Thyroid gland (tissue), 4 donors: Measurements from ENCODE around the gene TUBAL3. TPM values are rescaled to one million over a fixed set of nuclear protein-coding genes. Genes with fewer than 3 reads are reported as not detected.

ENCODE experiments used
- DNase-seq, 2 donors: peaks; one replicate each; pipeline ENCODE4 v3.0.0-alpha.2; 2019
- H3K27ac ChIP-seq, 3 donors: fragments of 200-600 bp; sonication (generic); 1 replicate in 2 of 3; 2 replicates in 1 of 3; pipeline ENCODE4 v1.5.1; 2016 to 2019; ENCODE audit warnings: mild to moderate bottlenecking in 1 of 3, moderate library complexity in 1 of 3
- H3K27me3 ChIP-seq: fragments of 200-600 bp; sonication (generic); one replicate; pipeline ENCODE4 v1.5.1; 2019
- H3K36me3 ChIP-seq, 2 donors: fragments of 200-600 bp; sonication (generic); one replicate each; pipeline ENCODE4 v1.5.1; 2016 to 2019
- H3K4me1 ChIP-seq, 2 donors: fragments of 200-600 bp; sonication (generic); one replicate each; pipeline ENCODE4 v1.5.1; 2017 to 2019
- H3K4me3 ChIP-seq, 3 donors: fragments of 200-600 bp; sonication (generic); replicated peaks in 1 of 3; 1 replicate in 2 of 3; 2 replicates in 1 of 3; pipeline ENCODE4 v1.5.1; 2016; ENCODE audit warnings: mild to moderate bottlenecking in 1 of 3
- H3K9me3 ChIP-seq: fragments of 200-600 bp; sonication (generic); one replicate; pipeline ENCODE4 v1.5.1; 2017
- CTCF ChIP-seq, 6 experiments: fragments of 200-600 bp in 3 of 6; fragments of 450-650 bp in 3 of 6; sonication (generic) in 3 of 6; IDR thresholded peaks; one replicate each; pipeline ENCODE4 v1.5.1; 2016 to 2019; ENCODE audit warnings: antibody characterized with exemption in 6 of 6, mild to moderate bottlenecking in 2 of 6, inconsistent platforms in 1 of 6, moderate library complexity in 1 of 6
- POLR2A ChIP-seq, 2 donors: fragments of 450-650 bp; IDR thresholded peaks; one replicate each; pipeline ENCODE4 v1.6.1; 2017; ENCODE audit warnings: antibody characterized with exemption in 2 of 2, mild to moderate bottlenecking in 2 of 2, moderate library complexity in 1 of 2
- WGBS, 2 donors: methylation state at CpG; one replicate each; pipeline ENCODE4 v1.1.5; 2017; 5-methylcytosine and 5-hydroxymethylcytosine counted together
- intact Hi-C: fragments of 100-400 bp; cut with DNase I; formaldehyde crosslinking; loops from one replicate; pipeline ENCODE4 v1.15.1; 2023
- total RNA-seq, 4 donors: library from RNA; depleted of rRNA; stranded (reverse); fragments of >200 nt; gene quantifications; one replicate each; pipeline ENCODE4 v1.2.3, GENCODE V29; 2016

Gene TUBAL3
- total RNA-seq, 4 donors from 2014 or later: 0.33 to 1.1 TPM; not detected in 2

GRCh38 chr10:5346881-5347280 is 57.7 kb downstream of the TUBAL3 start:
- WGBS, 2 donors: 28 to 45% methylated on average over 4 of the region's 4 CpGs
- H3K4me1 ChIP-seq: no peaks in the 10 kb centered on the region
- TF ChIP-seq CTCF (IDR thresholded peaks at IDR 0.05) (peak in 1 of 6 experiments; percentile 17), POLR2A (IDR thresholded peaks at IDR 0.05) (no peak)
- H3K27me3 ChIP-seq: no peaks in the 10 kb centered on the region
- H3K36me3 ChIP-seq: no peaks in the 10 kb centered on the region
- no peak overlapping the region for H3K4me3 ChIP-seq
- DNase-seq: peak; percentile 80 to 82
- no peak overlapping the region for H3K27ac ChIP-seq
- no peaks in the 10 kb centered on the region for H3K9me3 ChIP-seq
- intact Hi-C loops: no loop called here

- Histone ChIP-seq H3K9me3 (no peaks in the 10 kb centered on the region), H3K4me3 (no peak overlapping the region), H3K27ac (no peak overlapping the region), H3K36me3 (no peaks in the 10 kb centered on the region), H3K27me3 (no peaks in the 10 kb centered on the region), H3K4me1 (no peaks in the 10 kb centered on the region)
- intact Hi-C loops: no loop called here
- TF ChIP-seq CTCF (IDR thresholded peaks at IDR 0.05): no peak
- TF ChIP-seq POLR2A (IDR thresholded peaks at IDR 0.05): no peak
- no peak for DNase-seq
These were observed 59.9 kb downstream of the TUBAL3 start for GRCh38 chr10:5344746-5345145.

- intact Hi-C loops: no loop called here
- WGBS, 2 donors: 85 to 93% methylated on average over 4 of the region's 4 CpGs
- H3K4me3 ChIP-seq: no peak overlapping the region
These were observed 60.6 kb downstream of the TUBAL3 start for GRCh38 chr10:5343979-5344378.

GRCh38 chr10:5343561-5343960 is 61.1 kb downstream of the TUBAL3 start:
- 83 to 84% methylated on average over 4 of the region's 4 CpGs for WGBS, 2 donors
- no peak for TF ChIP-seq POLR2A (IDR thresholded peaks at IDR 0.05)
- TF ChIP-seq CTCF (IDR thresholded peaks at IDR 0.05): peak in 1 of 6 experiments; percentile 6
- H3K27ac ChIP-seq: no peak overlapping the region
- H3K9me3 ChIP-seq: no peaks in the 10 kb centered on the region
- no peak overlapping the region for H3K4me3 ChIP-seq
- intact Hi-C loops: no loop called here
- no peaks in the 10 kb centered on the region for H3K4me1 ChIP-seq
- no peaks in the 10 kb centered on the region for H3K36me3 ChIP-seq
- H3K27me3 ChIP-seq: no peaks in the 10 kb centered on the region
- DNase-seq: no peak

More at GRCh38 chr10:5343979-5344378, 60.6 kb downstream of the TUBAL3 start:
- Histone ChIP-seq H3K27me3 (no peaks in the 10 kb centered on the region), H3K36me3 (no peaks in the 10 kb centered on the region), H3K4me1 (no peaks in the 10 kb centered on the region), H3K27ac (no peak overlapping the region), H3K9me3 (no peaks in the 10 kb centered on the region)
- TF ChIP-seq CTCF (IDR thresholded peaks at IDR 0.05): no peak
- TF ChIP-seq POLR2A (IDR thresholded peaks at IDR 0.05): no peak
- DNase-seq: no peak

Other genes with a start within 250 kb of the TUBAL3 start
- not detected for gene AKR1C8, start 219.7 kb downstream of the TUBAL3 start, total RNA-seq
- gene AKR1C4, start 208.0 kb downstream of the TUBAL3 start, total RNA-seq: not detected
- gene UCN3, start 39.9 kb downstream of the TUBAL3 start, total RNA-seq: not detected
- gene NET1, start 7.7 kb upstream of the TUBAL3 start, total RNA-seq: 100 to 1,000 TPM in 2 of 4 donors, 10 to 100 TPM in 2; 50.9 to 151 (median 112) TPM
- not detected for gene CALML5, start 94.7 kb upstream of the TUBAL3 start, total RNA-seq
- under 1 TPM in 1 of 4 donors, not detected in 3; 0.24 TPM for gene CALML3, start 120.1 kb upstream of the TUBAL3 start, total RNA-seq